ENCODE measurements around the gene USP11. TPM values are rescaled to one million over a fixed set of nuclear protein-coding genes. Genes with fewer than 3 reads are reported as not detected.

The USP11 gene
- total RNA-seq, 1 donor from 2014 or later = 42.2 TPM

- DNase-seq = no peak
- intact Hi-C loops (cut with micrococcal nuclease) = no loop called here
- no peak for TF ChIP-seq CTCF (IDR thresholded peaks at IDR 0.05; ENCODE audit: borderline replicate concordance)
- H3K36me3 ChIP-seq = peaks cover 30% of the 10 kb centered on the region
- H3K4me1 ChIP-seq = no peaks in the 10 kb centered on the region
- no peak overlapping the region for H3K4me3 ChIP-seq
- no peak overlapping the region for H3K27ac ChIP-seq (replicated peaks)
- no peaks in the 10 kb centered on the region for H3K9me3 ChIP-seq (replicated peaks)
- no peaks in the 10 kb centered on the region for H3K27me3 ChIP-seq (ENCODE audit: low read depth)
These were observed 11.9 kb downstream of the USP11 start for GRCh38 chrX:47244676-47245075.

GRCh38 chrX:47245156-47245555 is 12.3 kb downstream of the USP11 start:
- Histone ChIP-seq H3K36me3 (peaks cover 30% of the 10 kb centered on the region), H3K9me3 (replicated peaks) (no peaks in the 10 kb centered on the region), H3K27me3 (ENCODE audit: low read depth) (no peaks in the 10 kb centered on the region), H3K4me1 (no peaks in the 10 kb centered on the region), H3K4me3 (no peak overlapping the region), H3K27ac (replicated peaks) (no peak overlapping the region)
- no peak for TF ChIP-seq CTCF (IDR thresholded peaks at IDR 0.05; ENCODE audit: borderline replicate concordance)
- no peak for DNase-seq
- intact Hi-C loops (cut with micrococcal nuclease) = no loop called here

- Histone ChIP-seq H3K4me3 (no peak overlapping the region), H3K4me1 (no peaks in the 10 kb centered on the region), H3K36me3 (peaks cover 10% of the 10 kb centered on the region), H3K27ac (replicated peaks) (no peak overlapping the region), H3K9me3 (replicated peaks) (no peaks in the 10 kb centered on the region), H3K27me3 (ENCODE audit: low read depth) (no peaks in the 10 kb centered on the region)
- DNase-seq = no peak
- intact Hi-C loops (cut with micrococcal nuclease) = no loop called here
- no peak for TF ChIP-seq CTCF (IDR thresholded peaks at IDR 0.05; ENCODE audit: borderline replicate concordance)
These were observed 14.6 kb downstream of the USP11 start for GRCh38 chrX:47247206-47247998.

- Histone ChIP-seq H3K4me3 (no peak overlapping the region), H3K36me3 (peaks cover 6% of the 10 kb centered on the region), H3K9me3 (replicated peaks) (no peaks in the 10 kb centered on the region), H3K27me3 (ENCODE audit: low read depth) (no peaks in the 10 kb centered on the region), H3K27ac (replicated peaks) (no peak overlapping the region), H3K4me1 (no peaks in the 10 kb centered on the region)
- no peak for TF ChIP-seq CTCF (IDR thresholded peaks at IDR 0.05; ENCODE audit: borderline replicate concordance)
- DNase-seq = no peak
- intact Hi-C loops (cut with micrococcal nuclease) = no loop called here
These were observed 15.2 kb downstream of the USP11 start for GRCh38 chrX:47247999-47248320.

GRCh38 chrX:47248576-47248975 is 15.8 kb downstream of the USP11 start:
- TF ChIP-seq CTCF (IDR thresholded peaks at IDR 0.05; ENCODE audit: borderline replicate concordance) = no peak
- Histone ChIP-seq H3K27ac (replicated peaks) (no peak overlapping the region), H3K4me3 (no peak overlapping the region), H3K9me3 (replicated peaks) (no peaks in the 10 kb centered on the region), H3K36me3 (peaks cover 6% of the 10 kb centered on the region), H3K27me3 (ENCODE audit: low read depth) (no peaks in the 10 kb centered on the region), H3K4me1 (no peaks in the 10 kb centered on the region)
- intact Hi-C loops (cut with micrococcal nuclease) = no loop called here
- DNase-seq = no peak
